ENCODE results near the gene PIK3C2A. TPM values are rescaled to one million over a fixed set of nuclear protein-coding genes. Genes with fewer than 3 reads are reported as not detected.

PIK3C2A gene
- polyA plus RNA-seq, 1 donor (not counting 4 experiments of a cell fraction or from before 2014, with no cell fraction given): 44.7 TPM

- Histone ChIP-seq H3K9me1 (ENCODE audit: control insufficient read depth, extremely low read depth, insufficient read depth, low read length) (no peaks in the 10 kb centered on the region), H3K79me2 (ENCODE audit: control insufficient read depth, insufficient read depth, low read length) (peaks cover 68% of the 10 kb centered on the region), H3K4me2 (ENCODE audit: control insufficient read depth, extremely low read depth, insufficient read depth, low read depth, low read length) (no peak overlapping the region), H3K9me3 (ENCODE audit: control insufficient read depth, low read depth, low read length) (no peaks in the 10 kb centered on the region), H3K4me3 (ENCODE audit: control insufficient read depth in 2 of 3, extremely low read depth in 1 of 3, insufficient read depth in 2 of 3, low read depth in 1 of 3, low read length in 3 of 3) (no peak overlapping the region), H3K36me3 (ENCODE audit: control insufficient read depth in 2 of 2, extremely low read depth in 1 of 2, insufficient read depth in 2 of 2, low read length in 2 of 2) (no peaks in the 10 kb centered on the region), H3K9ac (ENCODE audit: control insufficient read depth, extremely low read depth, insufficient read depth, low read length) (no peak overlapping the region), H3K27me3 (ENCODE audit: control insufficient read depth, extremely low read depth, insufficient read depth, low read length) (no peaks in the 10 kb centered on the region), H3K27ac (ENCODE audit: control insufficient read depth, insufficient read depth, low read length) (no peak overlapping the region), H3K4me1 (ENCODE audit: control insufficient read depth, extremely low read depth, insufficient read depth, low read length) (peaks cover 6% of the 10 kb centered on the region), H4K20me1 (ENCODE audit: control insufficient read depth, extremely low read depth, insufficient read depth, low read length) (peaks cover 3% of the 10 kb centered on the region), H2AFZ (ENCODE audit: control insufficient read depth, low read length) (no peak overlapping the region)
- no peak for DNase-seq (ENCODE audit: low read depth, low spot score)
- TF ChIP-seq EZH2 (IDR thresholded peaks at IDR 0.05; ENCODE audit: low read length): no peak
- no peak for TF ChIP-seq CTCF (optimal IDR thresholded peaks at IDR 0.05 in 1 of 3, IDR thresholded peaks at IDR 0.05 in 1 of 3, conservative IDR thresholded peaks at IDR 0.05 in 1 of 3; ENCODE audit: extremely low read depth in 1 of 3, insufficient read depth in 2 of 3, low read length in 3 of 3)
- dilution Hi-C loops (cut with MboI; ENCODE audit: extremely low pct_ligation_motif_present, low sequenced_read_pairs): no loop called here
- FAIRE-seq: no peak
Observed at GRCh38 chr11:17179970-17180369, 27.8 kb downstream of the PIK3C2A start.

GRCh38 chr11:17173332-17173731, 34.5 kb downstream of the PIK3C2A start:
- Histone ChIP-seq H3K4me3 (ENCODE audit: control insufficient read depth in 2 of 3, extremely low read depth in 1 of 3, insufficient read depth in 2 of 3, low read depth in 1 of 3, low read length in 3 of 3) (no peak overlapping the region), H3K4me2 (ENCODE audit: control insufficient read depth, extremely low read depth, insufficient read depth, low read depth, low read length) (no peak overlapping the region), H3K27ac (ENCODE audit: control insufficient read depth, insufficient read depth, low read length) (no peak overlapping the region), H4K20me1 (ENCODE audit: control insufficient read depth, extremely low read depth, insufficient read depth, low read length) (peaks cover 2% of the 10 kb centered on the region), H2AFZ (ENCODE audit: control insufficient read depth, low read length) (no peak overlapping the region), H3K9me3 (ENCODE audit: control insufficient read depth, low read depth, low read length) (no peaks in the 10 kb centered on the region), H3K9me1 (ENCODE audit: control insufficient read depth, extremely low read depth, insufficient read depth, low read length) (no peaks in the 10 kb centered on the region), H3K4me1 (ENCODE audit: control insufficient read depth, extremely low read depth, insufficient read depth, low read length) (peaks cover 13% of the 10 kb centered on the region), H3K9ac (ENCODE audit: control insufficient read depth, extremely low read depth, insufficient read depth, low read length) (no peak overlapping the region), H3K36me3 (ENCODE audit: control insufficient read depth in 2 of 2, extremely low read depth in 1 of 2, insufficient read depth in 2 of 2, low read length in 2 of 2) (peaks cover 0 to 6% of the 10 kb centered on the region in 2 experiments), H3K27me3 (ENCODE audit: control insufficient read depth, extremely low read depth, insufficient read depth, low read length) (no peaks in the 10 kb centered on the region), H3K79me2 (ENCODE audit: control insufficient read depth, insufficient read depth, low read length) (peaks cover 59% of the 10 kb centered on the region)
- TF ChIP-seq EZH2 (IDR thresholded peaks at IDR 0.05; ENCODE audit: low read length): no peak
- no peak for TF ChIP-seq CTCF (optimal IDR thresholded peaks at IDR 0.05 in 1 of 3, IDR thresholded peaks at IDR 0.05 in 1 of 3, conservative IDR thresholded peaks at IDR 0.05 in 1 of 3; ENCODE audit: extremely low read depth in 1 of 3, insufficient read depth in 2 of 3, low read length in 3 of 3)
- DNase-seq (ENCODE audit: low read depth, low spot score) (no peak), FAIRE-seq (no peak)
- dilution Hi-C loops (cut with MboI; ENCODE audit: extremely low pct_ligation_motif_present, low sequenced_read_pairs): no loop called here

All from keratinocyte (primary cell).